ENCODE measurements around the gene TULP4.

TULP4 gene

GRCh38 chr6:158472447-158472846 lies 160.2 kb downstream of the TULP4 start:
- TF ChIP-seq ZNF565 (CRISPR knock-in tag; conservative IDR thresholded peaks at IDR 0.05; ENCODE audit: low read depth) (no peak), ISL1 (CRISPR knock-in tag; IDR thresholded peaks at IDR 0.05) (peak; percentile 50), OSR1 (CRISPR knock-in tag; IDR thresholded peaks at IDR 0.05) (no peak), ZNF70 (CRISPR knock-in tag; IDR thresholded peaks at IDR 0.05) (no peak)

GRCh38 chr6:158474961-158475343 lies 162.7 kb downstream of the TULP4 start:
- peak; percentile 65 for ATAC-seq
- no peak for TF ChIP-seq CSDC2 (CRISPR knock-in tag; IDR thresholded peaks at IDR 0.05)
- no peak for TF ChIP-seq ZNF565 (CRISPR knock-in tag; conservative IDR thresholded peaks at IDR 0.05; ENCODE audit: low read depth)
- TF ChIP-seq ISL1 (CRISPR knock-in tag; IDR thresholded peaks at IDR 0.05) = no peak
- TF ChIP-seq ZFP3 (CRISPR knock-in tag; IDR thresholded peaks at IDR 0.05) = no peak
- TF ChIP-seq OSR1 (CRISPR knock-in tag; IDR thresholded peaks at IDR 0.05) = no peak

More at GRCh38 chr6:158472447-158472846, 160.2 kb downstream of the TULP4 start:
- no peak for ATAC-seq

GRCh38 chr6:158475344-158476302 lies 163.4 kb downstream of the TULP4 start:
- ATAC-seq = peak; percentile 61
- no peak for TF ChIP-seq BACH2 (CRISPR knock-in tag; IDR thresholded peaks at IDR 0.05; ENCODE audit: borderline replicate concordance)
- no peak for TF ChIP-seq POU6F1 (CRISPR knock-in tag; IDR thresholded peaks at IDR 0.05; ENCODE audit: borderline replicate concordance, low read depth)
- TF ChIP-seq TCF4 (CRISPR knock-in tag; IDR thresholded peaks at IDR 0.05; ENCODE audit: borderline replicate concordance) = no peak
- TF ChIP-seq OSR1 (CRISPR knock-in tag; IDR thresholded peaks at IDR 0.05) = no peak
- TF ChIP-seq ZNF70 (CRISPR knock-in tag; IDR thresholded peaks at IDR 0.05) = no peak
- no peak for TF ChIP-seq ZNF8 (CRISPR knock-in tag; IDR thresholded peaks at IDR 0.05)
- TF ChIP-seq ZFP3 (CRISPR knock-in tag; IDR thresholded peaks at IDR 0.05) = no peak
- TF ChIP-seq SNAI2 (CRISPR knock-in tag; IDR thresholded peaks at IDR 0.05) = no peak
- no peak for TF ChIP-seq CSRNP3 (CRISPR knock-in tag; IDR thresholded peaks at IDR 0.05)
- TF ChIP-seq TOX (CRISPR knock-in tag; IDR thresholded peaks at IDR 0.05; ENCODE audit: borderline replicate concordance) = no peak
- no peak for TF ChIP-seq CREB5 (CRISPR knock-in tag; IDR thresholded peaks at IDR 0.05; ENCODE audit: low read depth)
- no peak for TF ChIP-seq RARB (CRISPR knock-in tag; IDR thresholded peaks at IDR 0.05)
- no peak for TF ChIP-seq TSHZ2 (CRISPR knock-in tag; IDR thresholded peaks at IDR 0.05)
- no peak for TF ChIP-seq ZNF565 (CRISPR knock-in tag; conservative IDR thresholded peaks at IDR 0.05; ENCODE audit: low read depth)
- no peak for TF ChIP-seq GLIS3 (CRISPR knock-in tag; IDR thresholded peaks at IDR 0.05)
- TF ChIP-seq ZFP30 (CRISPR knock-in tag; IDR thresholded peaks at IDR 0.05) = no peak
- no peak for TF ChIP-seq PATZ1 (CRISPR knock-in tag; IDR thresholded peaks at IDR 0.05; ENCODE audit: borderline replicate concordance)
- TF ChIP-seq ISL1 (CRISPR knock-in tag; IDR thresholded peaks at IDR 0.05) = no peak
- TF ChIP-seq ZC3H10 (CRISPR knock-in tag; IDR thresholded peaks at IDR 0.05) = no peak
- TF ChIP-seq CSDC2 (CRISPR knock-in tag; IDR thresholded peaks at IDR 0.05) = no peak

Data from SK-N-SH treated with all-trans-retinoic acid at 6 μM for 48 hours (cell line).